Esophagus (tissue), 2 donors: ENCODE results near the gene ATL2. TPM values are rescaled to one million over a fixed set of nuclear protein-coding genes. Genes with fewer than 3 reads are reported as not detected.
A peak's percentile ranks its signal among the peaks of the same experiment; 100 is the strongest.

ENCODE experiments used
- H3K27ac ChIP-seq, 2 donors: one replicate each; pipeline ENCODE4 v1.5.1; 2013; ENCODE audit warnings: low read depth in 2 of 2, mild to moderate bottlenecking in 2 of 2, inconsistent platforms in 1 of 2, low read length in 1 of 2, moderate library complexity in 1 of 2
- H3K27me3 ChIP-seq, 2 donors: one replicate each; pipeline ENCODE4 v1.6.1; 2013; ENCODE audit warnings: low read length in 2 of 2, control low read depth in 1 of 2, mild to moderate bottlenecking in 1 of 2; ENCODE audit not compliant: insufficient read depth in 2 of 2, control insufficient read depth in 1 of 2
- H3K36me3 ChIP-seq, 2 donors: one replicate each; pipeline ENCODE4 v1.6.1; 2013; ENCODE audit warnings: low read length in 1 of 2; ENCODE audit not compliant: control insufficient read depth in 2 of 2, insufficient read depth in 2 of 2
- H3K4me1 ChIP-seq, 2 donors: one replicate each; pipeline ENCODE4 v1.6.1; 2013; ENCODE audit warnings: low read length in 1 of 2; ENCODE audit not compliant: control insufficient read depth in 2 of 2, insufficient read depth in 2 of 2
- H3K4me3 ChIP-seq, 2 donors: one replicate each; pipeline ENCODE4 v1.5.1; 2013; ENCODE audit warnings: low read length in 2 of 2, mild to moderate bottlenecking in 2 of 2, low read depth in 1 of 2, moderate library complexity in 1 of 2
- H3K9me3 ChIP-seq, 2 donors: one replicate each; pipeline ENCODE4 v1.6.1; 2013; ENCODE audit warnings: mild to moderate bottlenecking in 2 of 2, low read depth in 1 of 2, low read length in 1 of 2, moderate library complexity in 1 of 2; ENCODE audit not compliant: control insufficient read depth in 2 of 2, insufficient read depth in 1 of 2
- WGBS, 2 donors: extraction: QIAGEN DNeasy Blood & Tissue Kit; methylation state at CpG; one replicate each; pipeline ENCODE4 v1.1.7; 2013; 5-methylcytosine and 5-hydroxymethylcytosine counted together
- polyA plus RNA-seq, 2 donors: library from polyadenylated mRNA; stranded (reverse); fragments of 200-250 nt; gene quantifications; one replicate each; pipeline ENCODE4 v1.2.3, GENCODE V29; 2013
- donor health status: healthy with polysubstance abuse.
- donor health status: Bipolar disorder and iron deficiency.

Gene ATL2
- polyA plus RNA-seq, 2 donors, result 27.9 to 41.7 TPM

- H3K27me3 ChIP-seq, result no peaks in the 10 kb centered on the region
- 48 to 53% methylated on average over 2 of the region's 2 CpGs for WGBS, 2 donors
- no peaks in the 10 kb centered on the region for H3K4me1 ChIP-seq
- peaks cover 4 to 6% of the 10 kb centered on the region in 2 donors for H3K36me3 ChIP-seq
- no peaks in the 10 kb centered on the region for H3K9me3 ChIP-seq
- H3K4me3 ChIP-seq, result no peak overlapping the region
- H3K27ac ChIP-seq, result no peak overlapping the region
These were observed 61.3 kb downstream of the ATL2 start for GRCh38 chr2:38315707-38316333.

GRCh38 chr2:38308821-38309220 lies 68.3 kb downstream of the ATL2 start:
- H3K27ac ChIP-seq, result no peak overlapping the region
- no peaks in the 10 kb centered on the region for H3K27me3 ChIP-seq
- no peaks in the 10 kb centered on the region for H3K4me1 ChIP-seq
- no peak overlapping the region for H3K4me3 ChIP-seq
- WGBS, 2 donors, result 92 to 97% methylated on average over 1 of the region's 1 CpG
- peaks cover 3 to 4% of the 10 kb centered on the region in 2 donors for H3K36me3 ChIP-seq
- no peaks in the 10 kb centered on the region for H3K9me3 ChIP-seq

- Histone ChIP-seq H3K36me3 (peaks cover 7 to 18% of the 10 kb centered on the region in 2 donors), H3K27ac (no peak overlapping the region), H3K27me3 (no peaks in the 10 kb centered on the region), H3K9me3 (no peaks in the 10 kb centered on the region), H3K4me3 (no peak overlapping the region), H3K4me1 (peaks cover 0 to 3% of the 10 kb centered on the region in 2 donors)
- WGBS, 2 donors, result 71 to 82% methylated on average over 3 of the region's 3 CpGs
These were observed 74.9 kb downstream of the ATL2 start for GRCh38 chr2:38301969-38302702.

GRCh38 chr2:38301340-38301968 lies 75.6 kb downstream of the ATL2 start:
- no peak overlapping the region for H3K4me3 ChIP-seq
- no peaks in the 10 kb centered on the region for H3K9me3 ChIP-seq
- peaks cover 0 to 3% of the 10 kb centered on the region in 2 donors for H3K4me1 ChIP-seq
- H3K27me3 ChIP-seq, result no peaks in the 10 kb centered on the region
- H3K27ac ChIP-seq, result peak overlapping the region in 1 of 2 donors; percentile 13
- 70 to 74% methylated on average over 3 of the region's 3 CpGs for WGBS, 2 donors
- peaks cover 8 to 18% of the 10 kb centered on the region in 2 donors for H3K36me3 ChIP-seq

GRCh38 chr2:38298539-38298938 lies 78.5 kb downstream of the ATL2 start:
- Histone ChIP-seq H3K27ac (no peak overlapping the region), H3K36me3 (peaks cover 13 to 18% of the 10 kb centered on the region in 2 donors), H3K4me3 (no peak overlapping the region), H3K9me3 (no peaks in the 10 kb centered on the region), H3K27me3 (no peaks in the 10 kb centered on the region), H3K4me1 (peaks cover 0 to 3% of the 10 kb centered on the region in 2 donors)
- 84 to 93% methylated on average over 2 of the region's 2 CpGs for WGBS, 2 donors

GRCh38 chr2:38296197-38296780 lies 80.8 kb downstream of the ATL2 start:
- Histone ChIP-seq H3K4me1 (no peaks in the 10 kb centered on the region), H3K9me3 (no peaks in the 10 kb centered on the region), H3K36me3 (peaks cover 4 to 13% of the 10 kb centered on the region in 2 donors), H3K4me3 (no peak overlapping the region), H3K27me3 (no peaks in the 10 kb centered on the region), H3K27ac (no peak overlapping the region)
- 42 to 66% methylated on average over 7 of the region's 7 CpGs for whole genome bisulfite sequencing, 2 donors

- H3K9me3 ChIP-seq, result no peaks in the 10 kb centered on the region
- H3K27me3 ChIP-seq, result no peaks in the 10 kb centered on the region
- H3K36me3 ChIP-seq, result peaks cover 4 to 13% of the 10 kb centered on the region in 2 donors
- no peaks in the 10 kb centered on the region for H3K4me1 ChIP-seq
- no peak overlapping the region for H3K4me3 ChIP-seq
- no peak overlapping the region for H3K27ac ChIP-seq
These were observed 82.5 kb downstream of the ATL2 start for GRCh38 chr2:38294597-38294996.

- no peak overlapping the region for H3K27ac ChIP-seq
- 92 to 94% methylated on average over 7 of the region's 7 CpGs for WGBS, 2 donors
These were observed 83.8 kb downstream of the ATL2 start for GRCh38 chr2:38293152-38293865.

GRCh38 chr2:38290332-38290731 lies 86.7 kb downstream of the ATL2 start:
- 64 to 65% methylated on average over 4 of the region's 4 CpGs for WGBS, 2 donors
- no peak overlapping the region for H3K27ac ChIP-seq
- H3K27me3 ChIP-seq, result no peaks in the 10 kb centered on the region
- H3K36me3 ChIP-seq, result no peaks in the 10 kb centered on the region
- no peaks in the 10 kb centered on the region for H3K9me3 ChIP-seq
- no peaks in the 10 kb centered on the region for H3K4me1 ChIP-seq
- H3K4me3 ChIP-seq, result no peak overlapping the region

More at GRCh38 chr2:38293152-38293865, 83.8 kb downstream of the ATL2 start:
- H3K27me3 ChIP-seq, result no peaks in the 10 kb centered on the region
- no peaks in the 10 kb centered on the region for H3K9me3 ChIP-seq
- no peaks in the 10 kb centered on the region for H3K4me1 ChIP-seq
- H3K4me3 ChIP-seq, result no peak overlapping the region
- peaks cover 4 to 12% of the 10 kb centered on the region in 2 donors for H3K36me3 ChIP-seq
